HepG2 (cell line): Measurements from ENCODE around the gene VDR. TPM values are rescaled to one million over a fixed set of nuclear protein-coding genes. Genes with fewer than 3 reads are reported as not detected.

Experiments used
- ATAC-seq: fragments of 200-7000 bp; cut with Tn5 transposase; 3 replicates; pipeline ENCODE4 v1.9.1; 2020; ENCODE audit warnings: mild to moderate bottlenecking, moderate library complexity
- BruUV-seq: library from RNA; stranded (reverse); fragments of 400-500 nt; replicated peaks from 2 replicates; lab custom pipeline; 2021; lab: Mats Ljungman, UMichigan
- CTCF ChIA-PET: fragments of 300-600 bp; formaldehyde crosslinking; extraction: SDS; loops from one replicate; lab custom pipeline; 2021; ENCODE audit warnings: low total read pairs, inconsistent platforms, low intra/inter-chr PET ratio; lab: Yijun Ruan, JAX
- POLR2A ChIA-PET: fragments of 350-600 bp; sonication (Branson Sonifier 250); formaldehyde crosslinking; loops from one replicate; lab custom pipeline; 2020; ENCODE audit warnings: antibody characterized with exemption, inconsistent platforms; lab: Yijun Ruan, JAX
- DNase-seq: peaks from one replicate; pipeline ENCODE4 v3.0.0-alpha.2; 2015; ENCODE audit warnings: low spot score
- FAIRE-seq: peaks from 3 replicates; lab custom pipeline; 2011; peaks lifted over from hg19 to GRCh38; lab: Jason Lieb, UNC
- H2AFZ ChIP-seq: one replicate; pipeline ENCODE4 v1.6.1; 2011; ENCODE audit warnings: low read length, inconsistent platforms
- H3K27ac ChIP-seq: fragments of 300-600 bp; 3 replicates; pipeline ENCODE4 v1.8.0; 2011; ENCODE audit warnings: mixed run types, mild to moderate bottlenecking, mixed read lengths, low read length, inconsistent platforms; ENCODE audit not compliant: insufficient read depth; ENCODE audit errors: extremely low read length
- H3K27me3 ChIP-seq, 2 experiments: fragments of 200-600 bp in 1 of 2; 2 replicates in 1 of 2; 3 replicates in 1 of 2; pipeline versions ENCODE4 v1.6.0 to v1.8.0; 2011; ENCODE audit warnings: low read length in 2 of 2, mild to moderate bottlenecking in 2 of 2, moderate library complexity in 2 of 2, inconsistent platforms in 1 of 2; ENCODE audit not compliant: insufficient read depth in 2 of 2, control insufficient read depth in 1 of 2
- H3K36me3 ChIP-seq, 2 experiments: fragments of 200-600 bp in 1 of 2; replicated peaks in 1 of 2; 2 replicates in 1 of 2; 3 replicates in 1 of 2; pipeline versions ENCODE4 v1.5.1 to v1.8.0; 2011; ENCODE audit warnings: low read length in 2 of 2, inconsistent platforms in 1 of 2; ENCODE audit not compliant: insufficient read depth in 2 of 2, control insufficient read depth in 1 of 2
- H3K4me1 ChIP-seq: 2 replicates; pipeline ENCODE4 v1.5.1; 2012; ENCODE audit warnings: low read length, inconsistent platforms; ENCODE audit not compliant: insufficient read depth
- H3K4me2 ChIP-seq: 2 replicates; pipeline ENCODE4 v1.6.0; 2011; ENCODE audit warnings: low read depth, low read length, inconsistent platforms
- H3K4me3 ChIP-seq, 3 experiments: fragments of 200-600 bp in 1 of 3; sonication (generic), shearing (Covaris generic) in 1 of 3; replicated peaks in 1 of 3; 2 replicates each; pipeline ENCODE4 v1.5.1; 2011 to 2016; ENCODE audit warnings: low read length in 3 of 3, inconsistent platforms in 2 of 3, low read depth in 2 of 3, mild to moderate bottlenecking in 2 of 3, control low read depth in 1 of 3, mixed read lengths in 1 of 3; ENCODE audit not compliant: insufficient read depth in 1 of 3
- H3K79me2 ChIP-seq: one replicate; pipeline ENCODE4 v1.6.1; 2011; ENCODE audit warnings: low read length, inconsistent platforms; ENCODE audit not compliant: insufficient read depth
- H3K9ac ChIP-seq: 2 replicates; pipeline ENCODE4 v1.6.0; 2011; ENCODE audit warnings: mild to moderate bottlenecking, low read depth, low read length, inconsistent platforms; ENCODE audit not compliant: insufficient read depth
- H3K9me3 ChIP-seq: 2 replicates; pipeline ENCODE4 v1.5.1; 2012; ENCODE audit warnings: mild to moderate bottlenecking, low read length
- H4K20me1 ChIP-seq: 2 replicates; pipeline ENCODE4 v1.6.0; 2011; ENCODE audit warnings: inconsistent platforms, mild to moderate bottlenecking, low read length, moderate library complexity; ENCODE audit not compliant: insufficient read depth
- CENPT ChIP-seq: sonication (generic); formaldehyde crosslinking; IDR thresholded peaks from 2 replicates; pipeline ENCODE4 v1.8.0; 2022; ENCODE audit warnings: low read depth, mild to moderate bottlenecking, moderate library complexity, missing genetic modification reagents
- DMTF1 ChIP-seq: sonication (generic); formaldehyde crosslinking; IDR thresholded peaks from 2 replicates; pipeline ENCODE4 v1.4.0; 2020; ENCODE audit warnings: mild to moderate bottlenecking, missing genetic modification reagents
- ETV5 ChIP-seq: IDR thresholded peaks from 2 replicates; pipeline ENCODE4 v1.6.1; 2018; ENCODE audit warnings: missing biosample characterization, missing genetic modification reagents, inconsistent platforms, borderline replicate concordance
- NPAS2 ChIP-seq: sonication (generic); formaldehyde crosslinking; IDR thresholded peaks from 2 replicates; pipeline ENCODE4 v1.8.0; 2022; ENCODE audit warnings: mild to moderate bottlenecking, missing genetic modification reagents, borderline replicate concordance
- SETDB1 ChIP-seq: sonication (generic); formaldehyde crosslinking; IDR thresholded peaks from 2 replicates; pipeline ENCODE4 v1.5.1; 2020; ENCODE audit warnings: missing genetic modification reagents, mild to moderate bottlenecking, borderline replicate concordance
- SPEN ChIP-seq: sonication (generic); formaldehyde crosslinking; IDR thresholded peaks from 2 replicates; pipeline ENCODE4 v1.5.1; 2020; ENCODE audit warnings: low read depth, mild to moderate bottlenecking, missing genetic modification reagents
- YY1 ChIP-seq: IDR thresholded peaks from 2 replicates; pipeline ENCODE4 v1.6.1; 2011; ENCODE audit warnings: low read length, low read depth, moderate library complexity, mild to moderate bottlenecking; ENCODE audit not compliant: insufficient read depth, insufficient replicate concordance
- ZBTB10 ChIP-seq: sonication (generic); formaldehyde crosslinking; IDR thresholded peaks from 2 replicates; pipeline ENCODE4 v1.4.0; 2020; ENCODE audit warnings: missing genetic modification reagents, borderline replicate concordance
- ZNF251 ChIP-seq: sonication (generic); formaldehyde crosslinking; IDR thresholded peaks from 2 replicates; pipeline ENCODE4 v1.9.0; 2021; ENCODE audit warnings: mild to moderate bottlenecking, missing genetic modification reagents
- ZNF260 ChIP-seq: sonication (generic); formaldehyde crosslinking; IDR thresholded peaks from 2 replicates; pipeline ENCODE4 v1.4.0; 2020; ENCODE audit warnings: missing genetic modification reagents, low read depth, mild to moderate bottlenecking, borderline replicate concordance
- ZNF580 ChIP-seq: IDR thresholded peaks from 2 replicates; pipeline ENCODE4 v1.6.1; 2016; ENCODE audit warnings: low read depth, borderline replicate concordance
- ZNF660 ChIP-seq: sonication (generic); formaldehyde crosslinking; IDR thresholded peaks from 2 replicates; pipeline ENCODE4 v1.5.1; 2020; ENCODE audit warnings: mild to moderate bottlenecking, low read depth, missing genetic modification reagents, borderline replicate concordance
- ZNF737 ChIP-seq: sonication (generic); formaldehyde crosslinking; IDR thresholded peaks from 2 replicates; pipeline ENCODE4 v1.5.0; 2020; ENCODE audit warnings: missing genetic modification reagents, mild to moderate bottlenecking, borderline replicate concordance
- ZSCAN29 ChIP-seq: sonication (generic); formaldehyde crosslinking; conservative IDR thresholded peaks from 2 replicates; pipeline ENCODE4 v1.4.0; 2020; ENCODE audit warnings: mild to moderate bottlenecking, missing genetic modification reagents
- WGBS: methylation state at CpG from one replicate; pipeline ENCODE4 v1.1.6; 2017; ENCODE audit warnings: low lambda C conversion rate; 5-methylcytosine and 5-hydroxymethylcytosine counted together
- in situ Hi-C: cut with HindIII; loops from 2 replicates; pipeline ENCODE4 v1.10.0; 2017; ENCODE audit warnings: low pct_unique_long_range_greater_than_20kb; ENCODE audit not compliant: extremely low pct_ligation_motif_present
- intact Hi-C: fragments of 100-400 bp; cut with micrococcal nuclease; formaldehyde crosslinking; loops from one replicate; pipeline ENCODE4 v1.10.0; 2022; ENCODE audit not compliant: unreplicated experiment
- polyA plus RNA-seq, 8 experiments: library from polyadenylated mRNA; depleted of rRNA in 3 of 8; stranded (reverse) in 7 of 8; unstranded in 1 of 8; fragments of >200 nt; fragmentation: Illumina TruSeq in 4 of 8; extraction: Trizol in 4 of 8; gene quantifications; 2 replicates each; pipeline versions ENCODE4 v1.2.1 to v1.2.3, GENCODE V29; 2011 to 2016; ENCODE audit warnings: low read depth in 4 of 8, missing spikeins in 1 of 8, mixed read lengths in 1 of 8; ENCODE audit not compliant: insufficient read depth in 1 of 8
- total RNA-seq, 5 experiments: library from RNA; depleted of rRNA; stranded (reverse); fragments of >200 nt; fragmentation: Illumina TruSeq; extraction: Trizol; gene quantifications; 2 replicates each; pipeline ENCODE4 v1.2.3, GENCODE V29; 2016; ENCODE audit warnings: low read depth in 1 of 5

VDR gene
- total and polyA plus RNA-seq, 2 of the 13 experiments (the other 11 are each of a cell fraction or from before 2014, with no cell fraction given): 0.08 to 0.33 TPM

GRCh38 chr12:47849261-47849660 lies 55.5 kb downstream of the VDR start:
- no peaks in the 10 kb centered on the region for H4K20me1 ChIP-seq
- H3K36me3 ChIP-seq: no peaks in the 10 kb centered on the region
- in situ Hi-C loops: no loop called here
- no peak overlapping the region for H3K4me3 ChIP-seq
- ChIA-PET CTCF (no interaction called here), POLR2A (no interaction called here)
- WGBS: 60% methylated on average over 5 of the region's 5 CpGs
- DNase-seq (no peak), ATAC-seq (no peak), FAIRE-seq (no peak)
- H3K27ac ChIP-seq: no peak overlapping the region
- H3K4me2 ChIP-seq: no peak overlapping the region
- no peak for TF ChIP-seq ZNF260 (CRISPR knock-in tag)
- TF ChIP-seq ETV5 (CRISPR knock-in tag): no peak
- TF ChIP-seq YY1: no peak
- TF ChIP-seq SPEN (CRISPR knock-in tag): no peak
- H3K27me3 ChIP-seq: no peaks in the 10 kb centered on the region
- no peak overlapping the region for H2AFZ ChIP-seq
- no peak overlapping the region for H3K9ac ChIP-seq
- no TSS peak for BruUV-seq
- H3K9me3 ChIP-seq: no peaks in the 10 kb centered on the region
- intact Hi-C loops: no loop called here
- no peaks in the 10 kb centered on the region for H3K79me2 ChIP-seq
- H3K4me1 ChIP-seq: peaks cover 36% of the 10 kb centered on the region

GRCh38 chr12:47848853-47849252 lies 55.9 kb downstream of the VDR start:
- intact Hi-C loops: no loop called here
- ChIA-PET CTCF (no interaction called here), POLR2A (no interaction called here)
- Histone ChIP-seq H3K79me2 (no peaks in the 10 kb centered on the region), H3K9ac (no peak overlapping the region), H3K4me2 (no peak overlapping the region), H3K27ac (no peak overlapping the region), H2AFZ (no peak overlapping the region), H3K9me3 (no peaks in the 10 kb centered on the region), H3K4me3 (no peak overlapping the region), H3K36me3 (no peaks in the 10 kb centered on the region), H4K20me1 (no peaks in the 10 kb centered on the region), H3K27me3 (no peaks in the 10 kb centered on the region), H3K4me1 (peaks cover 36% of the 10 kb centered on the region)
- DNase-seq (no peak), ATAC-seq (no peak), FAIRE-seq (no peak)
- in situ Hi-C loops: no loop called here
- no TSS peak for BruUV-seq
- 66% methylated on average over 5 of the region's 5 CpGs for WGBS
- no peak for TF ChIP-seq ZNF660 (CRISPR knock-in tag)
- no peak for TF ChIP-seq ZBTB10 (CRISPR knock-in tag)
- no peak for TF ChIP-seq DMTF1
- no peak for TF ChIP-seq ZNF580
- TF ChIP-seq ZSCAN29 (CRISPR knock-in tag): no peak
- TF ChIP-seq NPAS2: no peak
- TF ChIP-seq ZNF737 (CRISPR knock-in tag): no peak
- TF ChIP-seq ZNF251 (CRISPR knock-in tag): no peak
- no peak for TF ChIP-seq SETDB1 (CRISPR knock-in tag)
- TF ChIP-seq CENPT (CRISPR knock-in tag): no peak
